Uterus (tissue), 2 donors: ENCODE results near the gene NAA30.

Experiments used
- POLR2A ChIP-seq, 2 donors: fragments of 450-650 bp; IDR thresholded peaks; one replicate each; pipeline ENCODE4 v1.6.1; 2016; ENCODE audit warnings: antibody characterized with exemption in 2 of 2, mild to moderate bottlenecking in 1 of 2, moderate library complexity in 1 of 2
- TF ChIP-seq, protein P1 (sequence below), 4 experiments: fragments of 200-600 bp in 2 of 4; fragments of 450-650 bp in 2 of 4; sonication (generic) in 2 of 4; IDR thresholded peaks; one replicate each; pipeline ENCODE4 v1.5.1; 2016 to 2019; ENCODE audit warnings: antibody characterized with exemption in 4 of 4, mild to moderate bottlenecking in 2 of 4, moderate library complexity in 1 of 4

DNA sequence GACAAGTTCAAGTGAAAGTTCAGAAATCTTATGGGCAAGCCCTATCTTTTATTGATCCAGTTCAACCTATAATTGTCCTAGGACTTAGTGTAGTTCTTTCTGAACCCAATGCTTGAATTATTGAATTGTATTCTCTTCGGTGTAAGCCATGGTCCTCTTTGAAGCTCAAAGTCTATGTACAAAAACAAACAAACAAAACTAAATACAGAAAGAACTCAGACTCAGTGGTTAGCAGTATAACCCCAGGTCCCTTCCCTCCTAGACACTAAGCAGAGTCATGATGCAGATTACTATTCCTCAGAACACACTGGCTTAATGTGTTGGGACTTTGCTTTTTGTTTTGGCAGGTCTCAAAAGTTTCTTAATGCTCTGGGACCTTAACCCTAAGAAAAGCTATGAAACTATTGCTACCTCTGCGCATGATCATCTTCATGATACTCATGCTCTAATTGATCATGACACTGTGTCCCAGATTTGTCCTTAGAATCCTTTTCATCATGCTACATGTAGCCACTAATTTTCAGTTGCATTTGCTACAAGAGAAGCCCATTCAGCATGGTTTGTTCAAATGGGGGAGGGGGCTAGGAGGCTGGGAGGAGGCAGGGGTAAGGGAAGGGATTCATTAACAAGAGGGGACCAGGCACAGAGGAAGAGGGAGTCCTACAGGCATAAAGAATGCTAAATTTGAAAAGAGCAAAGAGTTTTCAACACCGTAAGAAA, 35.1 kb upstream of the NAA30 start:
- TF ChIP-seq, protein P1, sequence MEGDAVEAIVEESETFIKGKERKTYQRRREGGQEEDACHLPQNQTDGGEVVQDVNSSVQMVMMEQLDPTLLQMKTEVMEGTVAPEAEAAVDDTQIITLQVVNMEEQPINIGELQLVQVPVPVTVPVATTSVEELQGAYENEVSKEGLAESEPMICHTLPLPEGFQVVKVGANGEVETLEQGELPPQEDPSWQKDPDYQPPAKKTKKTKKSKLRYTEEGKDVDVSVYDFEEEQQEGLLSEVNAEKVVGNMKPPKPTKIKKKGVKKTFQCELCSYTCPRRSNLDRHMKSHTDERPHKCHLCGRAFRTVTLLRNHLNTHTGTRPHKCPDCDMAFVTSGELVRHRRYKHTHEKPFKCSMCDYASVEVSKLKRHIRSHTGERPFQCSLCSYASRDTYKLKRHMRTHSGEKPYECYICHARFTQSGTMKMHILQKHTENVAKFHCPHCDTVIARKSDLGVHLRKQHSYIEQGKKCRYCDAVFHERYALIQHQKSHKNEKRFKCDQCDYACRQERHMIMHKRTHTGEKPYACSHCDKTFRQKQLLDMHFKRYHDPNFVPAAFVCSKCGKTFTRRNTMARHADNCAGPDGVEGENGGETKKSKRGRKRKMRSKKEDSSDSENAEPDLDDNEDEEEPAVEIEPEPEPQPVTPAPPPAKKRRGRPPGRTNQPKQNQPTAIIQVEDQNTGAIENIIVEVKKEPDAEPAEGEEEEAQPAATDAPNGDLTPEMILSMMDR (IDR thresholded peaks at IDR 0.05), result no peak
- no peak for TF ChIP-seq POLR2A (IDR thresholded peaks at IDR 0.05)
